GM21423 (cell line): Measurements from ENCODE around the gene SHMT2.
A peak's percentile ranks its signal among the peaks of the same experiment; 100 is the strongest.

Experiments
- ATAC-seq: cut with Tn5 transposase; IDR thresholded peaks from one replicate; pipeline ENCODE4 v1.9.1; 2021; ENCODE audit warnings: mild to moderate bottlenecking, moderate library complexity; ENCODE audit not compliant: unreplicated experiment

Gene SHMT2

GRCh38 chr12:57238854-57239554, 9.5 kb downstream of the SHMT2 start:
- ATAC-seq = peak; percentile 50

GRCh38 chr12:57239587-57240065, 10.1 kb downstream of the SHMT2 start:
- no peak for ATAC-seq

GRCh38 chr12:57240066-57240921, 10.8 kb downstream of the SHMT2 start:
- ATAC-seq = no peak

GRCh38 chr12:57240926-57241401, 11.5 kb downstream of the SHMT2 start:
- no peak for ATAC-seq

GRCh38 chr12:57241402-57242310, 12.1 kb downstream of the SHMT2 start:
- no peak for ATAC-seq

- ATAC-seq = no peak
Measured at GRCh38 chr12:57242329-57242690, 12.8 kb downstream of the SHMT2 start.

- peak; percentile 44 for ATAC-seq
Measured at GRCh38 chr12:57242691-57243454, 13.4 kb downstream of the SHMT2 start.

- no peak for ATAC-seq
Measured at GRCh38 chr12:57243521-57244311, 14.2 kb downstream of the SHMT2 start.

- no peak for ATAC-seq
Measured at GRCh38 chr12:57244312-57244696, 14.8 kb downstream of the SHMT2 start.

- ATAC-seq = no peak
Measured at GRCh38 chr12:57247041-57247440, 17.5 kb downstream of the SHMT2 start.

- ATAC-seq = no peak
Measured at GRCh38 chr12:57248934-57249742, 19.6 kb downstream of the SHMT2 start.

- ATAC-seq = no peak
Measured at GRCh38 chr12:57250541-57250940, 21.0 kb downstream of the SHMT2 start.

GRCh38 chr12:57250956-57251355, 21.4 kb downstream of the SHMT2 start, which contains the start of gene STAC3:
Gene STAC3, minus strand, starts transcription at chr12:57251187. Its CDS starts 1,551 bp downstream, at chr12:57249636.
- no peak for ATAC-seq

GRCh38 chr12:57254506-57255280, 25.2 kb downstream of the SHMT2 start:
- no peak for ATAC-seq

GRCh38 chr12:57255916-57256315, 26.4 kb downstream of the SHMT2 start:
- no peak for ATAC-seq

GRCh38 chr12:57258977-57259970, 29.8 kb downstream of the SHMT2 start:
- no peak for ATAC-seq
